IMR-90 (cell line): Measurements from ENCODE around the gene RPS25. TPM values are rescaled to one million over a fixed set of nuclear protein-coding genes. Genes with fewer than 3 reads are reported as not detected.

Source experiments
- ATAC-seq: fragments of 200-7000 bp; cut with Tn5 transposase; 2 replicates; pipeline ENCODE4 v1.9.1; 2020; ENCODE audit warnings: low read depth, mild to moderate bottlenecking, moderate library complexity
- BruUV-seq: library from RNA; stranded (reverse); fragments of 400-500 nt; replicated peaks from 2 replicates; lab custom pipeline; 2021; lab: Mats Ljungman, UMichigan
- CTCF ChIA-PET: fragments of 300-600 bp; formaldehyde crosslinking; extraction: SDS; loops from one replicate; lab custom pipeline; 2021; ENCODE audit warnings: antibody characterized with exemption; lab: Yijun Ruan, JAX
- POLR2A ChIA-PET: fragments of 300-600 bp; sonication (Branson Sonifier 250); formaldehyde crosslinking; loops from one replicate; lab custom pipeline; 2022; ENCODE audit warnings: antibody characterized with exemption; ENCODE audit not compliant: unreplicated experiment; lab: Charles Lee
- DNase-seq: peaks from one replicate; pipeline ENCODE4 v3.0.0; 2013
- H2AFZ ChIP-seq: replicated peaks from 2 replicates; pipeline ENCODE3; 2013; ENCODE audit warnings: low read length, mild to moderate bottlenecking; ENCODE audit not compliant: poor library complexity
- H2AK5ac ChIP-seq: 2 replicates; pipeline ENCODE4 v1.6.1; 2013; ENCODE audit warnings: low read depth, low read length, inconsistent platforms
- H2AK9ac ChIP-seq: replicated peaks from 2 replicates; pipeline ENCODE3; 2013; ENCODE audit warnings: mild to moderate bottlenecking, low read depth, low read length, moderate library complexity; ENCODE audit not compliant: poor library complexity
- H2BK120ac ChIP-seq: 2 replicates; pipeline ENCODE4 v1.6.1; 2013; ENCODE audit warnings: low read depth, low read length, inconsistent platforms
- H2BK15ac ChIP-seq: 3 replicates; pipeline ENCODE4 v1.6.1; 2013; ENCODE audit warnings: low read depth, low read length, inconsistent platforms
- H2BK20ac ChIP-seq: 2 replicates; pipeline ENCODE4 v1.6.1; 2013; ENCODE audit warnings: low read depth, mild to moderate bottlenecking, inconsistent platforms, low read length, moderate library complexity
- H2BK5ac ChIP-seq: 2 replicates; pipeline ENCODE4 v1.6.1; 2013; ENCODE audit warnings: mild to moderate bottlenecking, low read depth, low read length, inconsistent platforms; ENCODE audit not compliant: poor library complexity, severe bottlenecking
- H3K14ac ChIP-seq: replicated peaks from 2 replicates; pipeline ENCODE4 v1.6.1; 2013; ENCODE audit warnings: low read depth, low read length, inconsistent platforms
- H3K18ac ChIP-seq: 2 replicates; pipeline ENCODE4 v1.6.1; 2013; ENCODE audit warnings: low read depth, low read length, control low read depth
- H3K23ac ChIP-seq: 2 replicates; pipeline ENCODE4 v1.6.1; 2013; ENCODE audit warnings: low read depth, low read length, inconsistent platforms
- H3K27ac ChIP-seq: 2 replicates; pipeline ENCODE4 v1.5.1; 2013; ENCODE audit warnings: mild to moderate bottlenecking, control low read depth, low read length; ENCODE audit not compliant: insufficient read depth
- H3K27me3 ChIP-seq: 2 replicates; pipeline ENCODE4 v1.6.1; 2013; ENCODE audit warnings: low read length; ENCODE audit not compliant: control insufficient read depth, insufficient read depth
- H3K36me3 ChIP-seq: 2 replicates; pipeline ENCODE4 v1.6.1; 2013; ENCODE audit warnings: low read length, mixed read lengths; ENCODE audit not compliant: control insufficient read depth, insufficient read depth
- H3K4ac ChIP-seq: 2 replicates; pipeline ENCODE4 v1.6.1; 2013; ENCODE audit warnings: low read depth, low read length, inconsistent platforms
- H3K4me1 ChIP-seq: 2 replicates; pipeline ENCODE4 v1.6.1; 2013; ENCODE audit warnings: low read length, mixed read lengths; ENCODE audit not compliant: control insufficient read depth, insufficient read depth
- H3K4me2 ChIP-seq: 2 replicates; pipeline ENCODE4 v1.6.1; 2013; ENCODE audit warnings: low read depth, mild to moderate bottlenecking, control low read depth, low read length, moderate library complexity
- H3K4me3 ChIP-seq: 2 replicates; pipeline ENCODE4 v1.5.1; 2013; ENCODE audit warnings: low read depth, mild to moderate bottlenecking, control low read depth, low read length, moderate library complexity; ENCODE audit not compliant: insufficient read depth
- H3K56ac ChIP-seq: 2 replicates; pipeline ENCODE4 v1.6.1; 2013; ENCODE audit warnings: low read length, inconsistent platforms; ENCODE audit not compliant: insufficient read depth; ENCODE audit errors: extremely low read depth
- H3K79me1 ChIP-seq, 2 experiments: 2 replicates each; pipeline ENCODE4 v1.6.1; 2013; ENCODE audit warnings: low read length in 2 of 2, inconsistent platforms in 1 of 2, low read depth in 1 of 2
- H3K9ac ChIP-seq: 2 replicates; pipeline ENCODE4 v1.6.1; 2013; ENCODE audit warnings: low read depth, low read length, control low read depth
- H3K9me1 ChIP-seq: 2 replicates; pipeline ENCODE4 v1.6.1; 2013; ENCODE audit warnings: low read length, inconsistent platforms; ENCODE audit not compliant: insufficient read depth
- H3K9me3 ChIP-seq: 2 replicates; pipeline ENCODE4 v1.6.1; 2013; ENCODE audit warnings: low read length; ENCODE audit not compliant: control insufficient read depth, insufficient read depth
- H4K20me1 ChIP-seq: 2 replicates; pipeline ENCODE4 v1.6.1; 2013; ENCODE audit warnings: low read length, inconsistent platforms; ENCODE audit not compliant: insufficient read depth
- H4K5ac ChIP-seq: 2 replicates; pipeline ENCODE4 v1.6.1; 2013; ENCODE audit warnings: mild to moderate bottlenecking, low read depth, low read length, control low read depth
- H4K8ac ChIP-seq, 2 experiments: 2 replicates each; pipeline ENCODE4 v1.6.1; 2013; ENCODE audit warnings: low read depth in 2 of 2, low read length in 2 of 2, control low read depth in 1 of 2, inconsistent platforms in 1 of 2
- H4K91ac ChIP-seq: 2 replicates; pipeline ENCODE4 v1.6.1; 2013; ENCODE audit warnings: low read depth, low read length, inconsistent platforms; ENCODE audit not compliant: insufficient read depth
- BHLHE40 ChIP-seq: fragments of 150-350 bp; IDR thresholded peaks from 2 replicates; pipeline ENCODE4 v1.6.1; 2016; ENCODE audit warnings: mild to moderate bottlenecking, low read depth, low read length
- CEBPB ChIP-seq: IDR thresholded peaks from 2 replicates; pipeline ENCODE4 v1.6.1; 2012; ENCODE audit warnings: low read depth, low read length, improper control_type of control experiment
- CHD1 ChIP-seq: IDR thresholded peaks from 2 replicates; pipeline ENCODE4 v1.6.1; 2012; ENCODE audit warnings: low read depth, low read length, improper control_type of control experiment
- CTCF ChIP-seq: conservative IDR thresholded peaks from 2 replicates; pipeline ENCODE4 v1.5.1; 2012; ENCODE audit warnings: mild to moderate bottlenecking, low read depth, low read length, improper control_type of control experiment
- FOS ChIP-seq: fragments of 150-350 bp; IDR thresholded peaks from 2 replicates; pipeline ENCODE4 v1.6.1; 2016; ENCODE audit warnings: low read depth, low read length
- MAFK ChIP-seq: IDR thresholded peaks from 2 replicates; pipeline ENCODE4 v1.6.1; 2012; ENCODE audit warnings: low read depth, low read length, improper control_type of control experiment
- MAZ ChIP-seq: IDR thresholded peaks from 2 replicates; pipeline ENCODE4 v1.6.1; 2012; ENCODE audit warnings: low read depth, mild to moderate bottlenecking, low read length, improper control_type of control experiment, moderate library complexity, borderline replicate concordance
- NFE2L2 ChIP-seq: fragments of 150-350 bp; IDR thresholded peaks from 2 replicates; pipeline ENCODE4 v1.6.1; 2016; ENCODE audit warnings: low read depth, mild to moderate bottlenecking, low read length
- POLR2A ChIP-seq: IDR thresholded peaks from 2 replicates; pipeline ENCODE4 v1.6.1; 2012; ENCODE audit warnings: mild to moderate bottlenecking, low read depth, low read length
- RAD21 ChIP-seq: IDR thresholded peaks from 2 replicates; pipeline ENCODE4 v1.6.1; 2012; ENCODE audit warnings: low read length, improper control_type of control experiment
- RCOR1 ChIP-seq: IDR thresholded peaks from 2 replicates; pipeline ENCODE4 v1.6.1; 2012; ENCODE audit warnings: mild to moderate bottlenecking, low read length, improper control_type of control experiment; ENCODE audit not compliant: insufficient replicate concordance
- RFX5 ChIP-seq: IDR thresholded peaks from 2 replicates; pipeline ENCODE4 v1.8.0; 2012; ENCODE audit warnings: low read depth, mild to moderate bottlenecking, low read length, moderate library complexity
- SMC3 ChIP-seq: fragments of 150-350 bp; IDR thresholded peaks from 2 replicates; pipeline ENCODE4 v1.6.1; 2016; ENCODE audit warnings: low read depth, mild to moderate bottlenecking, antibody characterized with exemption, low read length, moderate library complexity
- WGBS, 2 experiments: methylation state at CpG; one replicate each; pipeline versions ENCODE4 v1.1.5 to v1.1.7; 2013; ENCODE audit warnings: missing lambda C conversion rate in 2 of 2; ENCODE audit not compliant: insufficient read length in 1 of 2; ENCODE audit errors: extremely low coverage in 2 of 2; 5-methylcytosine and 5-hydroxymethylcytosine counted together
- dilution Hi-C: fragments of 300-500 bp; cut with HindIII; formaldehyde crosslinking; loops from one replicate; pipeline ENCODE4 v1.14.3; 2018; ENCODE audit warnings: low sequenced_read_pairs; ENCODE audit not compliant: unreplicated experiment
- in situ Hi-C: fragments of 300-500 bp; cut with MboI; formaldehyde crosslinking; loops from 3 replicates; pipeline ENCODE4 v1.14.3; 2019; ENCODE audit warnings: low sequenced_read_pairs, inconsistent platforms, mixed read lengths
- intact Hi-C: fragments of 100-400 bp; cut with micrococcal nuclease; formaldehyde crosslinking; loops from 2 replicates; pipeline ENCODE4 v1.10.0; 2022
- polyA plus RNA-seq, 3 experiments: library from polyadenylated mRNA; depleted of rRNA; stranded (reverse); fragments of >200 nt; gene quantifications; 2 replicates each; pipeline ENCODE4 v1.2.3, GENCODE V29; 2012; ENCODE audit warnings: low replicate concordance in 1 of 3
- total RNA-seq: library from RNA; depleted of rRNA; stranded (reverse); fragments of >200 nt; gene quantifications from 2 replicates; pipeline ENCODE4 v1.2.3, GENCODE V29; 2012
- TF ChIP-seq, protein P1 (sequence below): fragments of 150-350 bp; IDR thresholded peaks from 2 replicates; pipeline ENCODE4 v1.6.1; 2017; ENCODE audit warnings: mild to moderate bottlenecking, antibody characterized with exemption, low read length, low read depth

RPS25 gene
- total and polyA plus RNA-seq, 2 of the 4 experiments (the other 2 are of a cell fraction) = 727 to 905 TPM

GRCh38 chr11:119057000-119057769, 39.0 kb upstream of the RPS25 start, which contains the start of gene HYOU1:
Gene HYOU1 (minus strand): TSS chr11:119057205. CDS start chr11:119056160, 1,045 bp downstream.
- no peak within 1 kb of the TSS for H2BK120ac ChIP-seq
- H3K4me1 ChIP-seq = peaks cover 4% of the 10 kb centered on the region; the same call in 1 of the 2 replicates
- H3K9ac ChIP-seq = peak within 1 kb of the TSS; percentile 64
- in situ Hi-C loops = no loop called here
- peak within 1 kb of the TSS; percentile 90 for H3K4me3 ChIP-seq
- 0 out of 2 replicates have a peak, but pooled peaks cover 5% of the 10 kb centered on the region for H4K20me1 ChIP-seq
- H3K9me1 ChIP-seq = peaks cover 9% of the 10 kb centered on the region
- ATAC-seq (peak; percentile 97), DNase-seq (peak; percentile 93)
- H4K5ac ChIP-seq = no peak within 1 kb of the TSS
- peak within 1 kb of the TSS; percentile 61 for H2AK5ac ChIP-seq
- no peak within 1 kb of the TSS for H3K18ac ChIP-seq
- WGBS, 2 experiments = 2% methylated on average over 45 of the region's 79 CpGs; no CpG with 5 or more reads in 1 of the 2 experiments
- peaks cover 17 to 53% of the 10 kb centered on the region in 2 experiments for H3K79me1 ChIP-seq
- dilution Hi-C loops = no loop called here
- H3K4ac ChIP-seq = peak within 1 kb of the TSS; percentile 87
- H2AFZ ChIP-seq = peak within 1 kb of the TSS; percentile 98
- H2BK20ac ChIP-seq = no peak within 1 kb of the TSS
- TSS peak; percentile 79 for BruUV-seq
- H3K36me3 ChIP-seq = peaks cover 29% of the 10 kb centered on the region
- peak within 1 kb of the TSS; percentile 83 for H3K4me2 ChIP-seq
- no peaks in the 10 kb centered on the region for H3K27me3 ChIP-seq
- H2BK15ac ChIP-seq = no peak within 1 kb of the TSS
- peak within 1 kb of the TSS; percentile 97 for H2AK9ac ChIP-seq
- no peaks in the 10 kb centered on the region for H3K9me3 ChIP-seq
- H3K56ac ChIP-seq = peak within 1 kb of the TSS; percentile 68; the same call in 1 of the 2 replicates
- peak within 1 kb of the TSS; percentile 32 for H4K91ac ChIP-seq
- peak within 1 kb of the TSS; percentile 94 for H3K14ac ChIP-seq
- peak within 1 kb of the TSS; percentile 59 to 78; a peak in 2 of 4 replicates for H4K8ac ChIP-seq
- peak within 1 kb of the TSS; percentile 74 for H3K27ac ChIP-seq
- POLR2A ChIA-PET = interaction anchor here (0.5 to 1.0 kb wide), 2 partner anchors 10 to 277 kb away, joined by 3 read pairs; partner anchors contain the start of genes RNF26 and VPS11
- peak within 1 kb of the TSS; percentile 51 for H2BK5ac ChIP-seq
- CTCF ChIA-PET = no interaction called here
- intact Hi-C loops = loop anchor here (1.0 kb wide), 1 partner anchor 139 kb away; no protein-coding TSS in a partner anchor
- H3K23ac ChIP-seq = peak within 1 kb of the TSS; percentile 52
- TF ChIP-seq MAZ = peak; percentile 74; the same call in 1 of the 2 replicates
- no peak for TF ChIP-seq FOS
- no peak for TF ChIP-seq NFE2L2
- no peak for TF ChIP-seq RAD21
- TF ChIP-seq SMC3 = no peak
- TF ChIP-seq, protein P1, sequence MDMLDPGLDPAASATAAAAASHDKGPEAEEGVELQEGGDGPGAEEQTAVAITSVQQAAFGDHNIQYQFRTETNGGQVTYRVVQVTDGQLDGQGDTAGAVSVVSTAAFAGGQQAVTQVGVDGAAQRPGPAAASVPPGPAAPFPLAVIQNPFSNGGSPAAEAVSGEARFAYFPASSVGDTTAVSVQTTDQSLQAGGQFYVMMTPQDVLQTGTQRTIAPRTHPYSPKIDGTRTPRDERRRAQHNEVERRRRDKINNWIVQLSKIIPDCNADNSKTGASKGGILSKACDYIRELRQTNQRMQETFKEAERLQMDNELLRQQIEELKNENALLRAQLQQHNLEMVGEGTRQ = peak; percentile 31; the same call in 1 of the 2 replicates
- no peak for TF ChIP-seq MAFK
- TF ChIP-seq POLR2A = peak; percentile 92
- no peak for TF ChIP-seq BHLHE40
- TF ChIP-seq CHD1 = no peak
- 0 out of 2 replicates have a peak, but pooled peaks have one; percentile 8 for TF ChIP-seq CEBPB
- TF ChIP-seq RFX5 = no peak
- TF ChIP-seq CTCF = peak; percentile 22; the same call in 1 of the 2 replicates
- no peak for TF ChIP-seq RCOR1
